H1 (cell line): Measurements from ENCODE around the gene SMARCD1. TPM values are rescaled to one million over a fixed set of nuclear protein-coding genes. Genes with fewer than 3 reads are reported as not detected.

Experiments used
- CTCF ChIA-PET: fragments of 300-600 bp; sonication (Branson Sonifier 250); formaldehyde crosslinking; loops from one replicate; lab custom pipeline; 2021; ENCODE audit not compliant: partially characterized antibody; lab: Charles Lee
- POLR2A ChIA-PET: fragments of 300-600 bp; sonication (Branson Sonifier 250); formaldehyde crosslinking; loops from one replicate; lab custom pipeline; 2021; ENCODE audit warnings: inconsistent platforms; ENCODE audit not compliant: partially characterized antibody; lab: Charles Lee
- DNase-seq, 2 experiments: peaks; one replicate each; pipeline versions ENCODE4 v3.0.0 to v3.0.0-alpha.2; 2010 to 2022; ENCODE audit warnings: low spot score in 2 of 2, low read depth in 1 of 2, mixed read lengths in 1 of 2
- FAIRE-seq: peaks from 2 replicates; lab custom pipeline; 2011; peaks lifted over from hg19 to GRCh38; lab: Jason Lieb, UNC
- H2AFZ ChIP-seq: 2 replicates; pipeline ENCODE4 v1.8.1; 2012; ENCODE audit warnings: low read length, inconsistent platforms
- H2AK5ac ChIP-seq: 2 replicates; pipeline ENCODE4 v1.6.1; 2013; ENCODE audit warnings: low read depth, low read length
- H2BK120ac ChIP-seq: replicated peaks from 2 replicates; pipeline ENCODE3; 2013; ENCODE audit warnings: low read depth, low read length, inconsistent platforms
- H2BK12ac ChIP-seq: 2 replicates; pipeline ENCODE4 v1.6.1; 2013; ENCODE audit warnings: low read depth, low read length
- H2BK15ac ChIP-seq: 2 replicates; pipeline ENCODE4 v1.6.1; 2013; ENCODE audit warnings: low read length
- H2BK20ac ChIP-seq: 2 replicates; pipeline ENCODE4 v1.6.1; 2013; ENCODE audit warnings: low read length
- H2BK5ac ChIP-seq: 2 replicates; pipeline ENCODE4 v1.6.1; 2013; ENCODE audit warnings: low read depth, low read length
- H3K14ac ChIP-seq: 2 replicates; pipeline ENCODE4 v1.6.1; 2013; ENCODE audit warnings: inconsistent platforms; ENCODE audit not compliant: insufficient read length
- H3K18ac ChIP-seq: 2 replicates; pipeline ENCODE4 v1.6.1; 2013; ENCODE audit warnings: low read length; ENCODE audit errors: extremely low read depth
- H3K23ac ChIP-seq: 2 replicates; pipeline ENCODE4 v1.6.1; 2013; ENCODE audit warnings: inconsistent platforms; ENCODE audit not compliant: insufficient read length
- H3K23me2 ChIP-seq: 2 replicates; pipeline ENCODE4 v1.6.1; 2013; ENCODE audit warnings: low read depth, low read length
- H3K27ac ChIP-seq: 2 replicates; pipeline ENCODE4 v1.6.1; 2011; ENCODE audit warnings: low read depth, low read length, inconsistent platforms
- H3K27me3 ChIP-seq, 4 experiments: replicated peaks in 1 of 4; 1 replicate in 1 of 4; 2 replicates in 3 of 4; pipeline versions ENCODE4 v1.6.1 to v1.8.1; 2011 to 2013; ENCODE audit warnings: low read length in 3 of 4, mild to moderate bottlenecking in 3 of 4, inconsistent platforms in 2 of 4, mixed read lengths in 2 of 4, moderate library complexity in 1 of 4; ENCODE audit not compliant: control insufficient read depth in 3 of 4, insufficient read depth in 3 of 4; ENCODE audit errors: extremely low read depth in 1 of 4
- H3K36me3 ChIP-seq, 4 experiments: 2 replicates each; pipeline versions ENCODE4 v1.6.1 to v1.8.1; 2011 to 2013; ENCODE audit warnings: mild to moderate bottlenecking in 4 of 4, low read length in 3 of 4, moderate library complexity in 2 of 4, control low read depth in 1 of 4, inconsistent platforms in 1 of 4; ENCODE audit not compliant: insufficient read depth in 4 of 4, control insufficient read depth in 2 of 4
- H3K4ac ChIP-seq: replicated peaks from 2 replicates; pipeline ENCODE3; 2013; ENCODE audit warnings: low read length, low read depth, mixed read lengths, inconsistent platforms; ENCODE audit not compliant: insufficient read length
- H3K4me1 ChIP-seq, 4 experiments: replicated peaks in 1 of 4; 1 replicate in 1 of 4; 2 replicates in 3 of 4; pipeline versions ENCODE4 v1.6.1 to v1.8.1; 2011 to 2013; ENCODE audit warnings: low read length in 3 of 4, inconsistent platforms in 2 of 4, mixed read lengths in 1 of 4; ENCODE audit not compliant: insufficient read depth in 4 of 4, control insufficient read depth in 3 of 4
- H3K4me2 ChIP-seq, 2 experiments: 2 replicates each; pipeline versions ENCODE4 v1.6.1 to v1.8.1; 2011 to 2013; ENCODE audit warnings: low read depth in 2 of 2, low read length in 2 of 2, control low read depth in 1 of 2, inconsistent platforms in 1 of 2, mild to moderate bottlenecking in 1 of 2; ENCODE audit not compliant: insufficient read depth in 1 of 2
- H3K4me3 ChIP-seq, 4 experiments: fragments of 200-600, 300-600 bp in 1 of 4; sonication (generic), shearing (Covaris generic), sonication (Bioruptor Twin) in 1 of 4; 2 replicates each; pipeline versions ENCODE4 v1.5.1 to v1.8.1; 2011 to 2016; ENCODE audit warnings: low read length in 4 of 4, low read depth in 3 of 4, control low read depth in 2 of 4, inconsistent platforms in 2 of 4, mild to moderate bottlenecking in 2 of 4, mixed read lengths in 1 of 4, moderate library complexity in 1 of 4; ENCODE audit not compliant: insufficient read depth in 2 of 4; ENCODE audit errors: extremely low read depth in 1 of 4
- H3K56ac ChIP-seq: replicated peaks from 2 replicates; pipeline ENCODE3; 2013; ENCODE audit warnings: low read depth, mild to moderate bottlenecking, mixed read lengths, low read length, inconsistent platforms; ENCODE audit not compliant: insufficient read length
- H3K79me1 ChIP-seq: 2 replicates; pipeline ENCODE4 v1.6.1; 2013; ENCODE audit warnings: low read depth, low read length, control low read depth
- H3K79me2 ChIP-seq, 2 experiments: 2 replicates each; pipeline versions ENCODE4 v1.6.1 to v1.8.1; 2012 to 2013; ENCODE audit warnings: low read length in 2 of 2, mild to moderate bottlenecking in 2 of 2, inconsistent platforms in 1 of 2; ENCODE audit not compliant: insufficient read depth in 2 of 2, control insufficient read depth in 1 of 2
- H3K9ac ChIP-seq, 4 experiments: replicated peaks in 1 of 4; 1 replicate in 1 of 4; 2 replicates in 3 of 4; pipeline versions ENCODE4 v1.6.1 to v1.8.1; 2011 to 2013; ENCODE audit warnings: low read depth in 3 of 4, low read length in 3 of 4, control low read depth in 2 of 4, mild to moderate bottlenecking in 2 of 4, moderate library complexity in 2 of 4, inconsistent platforms in 1 of 4; ENCODE audit errors: extremely low read depth in 1 of 4
- H3K9me3 ChIP-seq, 2 experiments: 2 replicates each; pipeline versions ENCODE4 v1.6.1 to v1.8.1; 2012 to 2013; ENCODE audit warnings: mild to moderate bottlenecking in 2 of 2, moderate library complexity in 2 of 2, control low read depth in 1 of 2, inconsistent platforms in 1 of 2, low read depth in 1 of 2, low read length in 1 of 2, mixed read lengths in 1 of 2; ENCODE audit not compliant: insufficient read depth in 2 of 2
- H4K20me1 ChIP-seq, 2 experiments: replicated peaks in 1 of 2; 2 replicates each; pipeline versions ENCODE3 to v1.8.1; 2011 to 2013; ENCODE audit warnings: inconsistent platforms in 2 of 2, low read length in 2 of 2, mild to moderate bottlenecking in 1 of 2; ENCODE audit not compliant: insufficient read depth in 2 of 2, control insufficient read depth in 1 of 2
- H4K5ac ChIP-seq: 2 replicates; pipeline ENCODE4 v1.6.1; 2013; ENCODE audit warnings: low read length, low read depth, mixed read lengths, inconsistent platforms; ENCODE audit not compliant: insufficient read length
- H4K8ac ChIP-seq: 2 replicates; pipeline ENCODE4 v1.8.0; 2013; ENCODE audit warnings: mild to moderate bottlenecking, moderate library complexity, low read length, inconsistent platforms; ENCODE audit not compliant: insufficient read depth; ENCODE audit errors: extremely low read depth
- H4K91ac ChIP-seq: replicated peaks from 2 replicates; pipeline ENCODE3; 2013; ENCODE audit warnings: low read length, mixed read lengths, inconsistent platforms; ENCODE audit not compliant: insufficient read length
- ASH2L ChIP-seq: fragments of 200-600, 300-600 bp; sonication (generic); IDR thresholded peaks from one replicate; pipeline ENCODE4 v1.7.1; 2017; ENCODE audit warnings: low read length
- BACH1 ChIP-seq: IDR thresholded peaks from 2 replicates; pipeline ENCODE4 v1.6.1; 2012; ENCODE audit warnings: low read length, improper control_type of control experiment
- BRCA1 ChIP-seq: IDR thresholded peaks from 2 replicates; pipeline ENCODE4 v1.6.1; 2012; ENCODE audit warnings: low read depth, low read length, improper control_type of control experiment
- CHD1 ChIP-seq: IDR thresholded peaks from 2 replicates; pipeline ENCODE4 v1.6.1; 2012; ENCODE audit warnings: low read depth, low read length, improper control_type of control experiment
- JUN ChIP-seq: IDR thresholded peaks from 2 replicates; pipeline ENCODE4 v1.6.1; 2011; ENCODE audit warnings: low read depth, mild to moderate bottlenecking, improper control_type of control experiment, low read length
- KDM4A ChIP-seq: IDR thresholded peaks from one replicate; pipeline ENCODE4 v1.7.1; 2012; ENCODE audit warnings: low read depth, mild to moderate bottlenecking, moderate library complexity, low read length, inconsistent platforms; ENCODE audit not compliant: severe bottlenecking
- PHF8 ChIP-seq: fragments of 200-600 bp; sonication (generic); conservative IDR thresholded peaks from 2 replicates; pipeline ENCODE4 v1.7.1; 2012; ENCODE audit warnings: low read depth, mild to moderate bottlenecking, inconsistent platforms, low read length, moderate library complexity
- RFX5 ChIP-seq: IDR thresholded peaks from 2 replicates; pipeline ENCODE4 v1.6.1; 2011; ENCODE audit warnings: low read depth, low read length, improper control_type of control experiment, borderline replicate concordance
- SP2 ChIP-seq: IDR thresholded peaks from 2 replicates; pipeline ENCODE4 v1.6.1; 2012; ENCODE audit warnings: mild to moderate bottlenecking, low read length, inconsistent platforms
- TCF12 ChIP-seq: IDR thresholded peaks from 2 replicates; pipeline ENCODE4 v1.6.1; 2011; ENCODE audit warnings: low read depth, mild to moderate bottlenecking, low read length
- WGBS, 2 experiments: shearing (Covaris generic) in 1 of 2; methylation state at CpG; one replicate each; pipeline versions ENCODE4 v1.1.6 to v1.1.7; 2013 to 2015; ENCODE audit warnings: low lambda C conversion rate in 2 of 2, mixed read lengths in 2 of 2, inconsistent platforms in 1 of 2, low coverage in 1 of 2, missing lambda C conversion rate in 1 of 2; ENCODE audit not compliant: insufficient replicate concordance in 2 of 2, insufficient coverage in 1 of 2, insufficient read length in 1 of 2; ENCODE audit errors: extremely low coverage in 1 of 2, missing lambda C conversion rate in 1 of 2; 5-methylcytosine and 5-hydroxymethylcytosine counted together
- polyA plus RNA-seq, 7 experiments: library from polyadenylated mRNA; depleted of rRNA in 3 of 7; stranded (reverse) in 5 of 7; unstranded in 2 of 7; fragments of >200 nt in 5 of 7; fragments of 200-250 nt in 2 of 7; gene quantifications; 1 replicate in 5 of 7; 2 replicates in 1 of 7; 4 replicates in 1 of 7; pipeline versions ENCODE4 v1.2.1 to v1.2.3, GENCODE V29; 2011 to 2013; ENCODE audit warnings: missing spikeins in 2 of 7, mixed read lengths in 2 of 7
- total RNA-seq: library from RNA; stranded (reverse); fragmentation: NEBNext Ultra II Directional; extraction: Animal tissue kit (Norgen Biotek cat#: 25700); gene quantifications from 2 replicates; pipeline ENCODE4 v1.2.1, GENCODE V29; 2021
- TF ChIP-seq, protein P1 (sequence below), 3 experiments: IDR thresholded peaks; 1 replicate in 2 of 3; 2 replicates in 1 of 3; pipeline versions ENCODE4 v1.5.1 to v1.6.1; 2011; ENCODE audit warnings: low read length in 3 of 3, mild to moderate bottlenecking in 3 of 3, inconsistent platforms in 2 of 3, low read depth in 1 of 3, moderate library complexity in 1 of 3; ENCODE audit not compliant: insufficient read depth in 1 of 3; ENCODE audit errors: control extremely low read depth in 1 of 3
- TF ChIP-seq, protein P2 (sequence below): IDR thresholded peaks from 2 replicates; pipeline ENCODE4 v1.6.1; 2012; ENCODE audit warnings: inconsistent platforms

Gene SMARCD1
- total and polyA plus RNA-seq, 2 of the 8 experiments (the other 6 are each of a cell fraction or from before 2014, with no cell fraction given) = 128 to 130 TPM

DNA sequence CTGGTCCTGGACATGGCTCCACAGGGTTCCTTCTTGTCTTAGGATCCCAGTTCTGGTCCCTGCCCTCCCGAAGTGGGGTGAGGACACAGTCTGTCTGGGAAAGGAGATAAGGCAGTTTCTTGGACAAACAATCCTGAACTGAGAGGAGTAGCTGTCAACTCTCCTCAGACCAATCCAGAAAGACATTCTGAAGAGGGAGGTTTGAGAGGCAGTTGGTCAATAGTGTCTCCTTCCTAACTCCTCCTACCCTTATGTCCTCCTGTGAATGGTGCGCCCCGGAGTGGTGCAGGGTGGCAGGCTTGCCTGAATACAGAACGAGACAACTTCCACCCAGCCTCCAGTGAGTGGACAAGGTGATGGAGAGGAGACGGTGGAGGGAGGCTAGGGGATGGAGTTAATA lies 43.2 kb upstream of the SMARCD1 start:
- no peaks in the 10 kb centered on the region for H3K79me2 ChIP-seq
- H4K91ac ChIP-seq = no peak overlapping the region
- no peak overlapping the region for H2BK15ac ChIP-seq
- H3K23ac ChIP-seq = no peak overlapping the region
- H2BK12ac ChIP-seq = no peak overlapping the region
- H4K5ac ChIP-seq = no peak overlapping the region
- POLR2A ChIA-PET = interaction anchor here (1.0 to 5.4 kb wide), 2 partner anchors 9 to 13 kb away, joined by 3 to 19 read pairs; no protein-coding TSS in a partner anchor
- H2BK20ac ChIP-seq = no peak overlapping the region
- H3K23me2 ChIP-seq = no peaks in the 10 kb centered on the region; the same call in 1 of the 2 replicates
- no peak overlapping the region for H2AK5ac ChIP-seq
- no peak overlapping the region for H3K4me3 ChIP-seq
- no peak overlapping the region for H3K4me2 ChIP-seq
- H3K4me1 ChIP-seq = no peaks in the 10 kb centered on the region
- no peaks in the 10 kb centered on the region for H3K79me1 ChIP-seq
- H3K56ac ChIP-seq = no peak overlapping the region
- H4K8ac ChIP-seq = no peak overlapping the region
- no peak overlapping the region for H2BK5ac ChIP-seq
- H3K27me3 ChIP-seq = no peaks in the 10 kb centered on the region; a peak in 2 of 7 replicates
- H3K9me3 ChIP-seq = no peaks in the 10 kb centered on the region
- CTCF ChIA-PET = interaction anchor here (0.6 to 13.4 kb wide), 4 partner anchors 10 to 473 kb away, joined by 3 to 296 read pairs (median 198); partner anchors contain the start of gene AQP6
- no peaks in the 10 kb centered on the region for H3K36me3 ChIP-seq
- H3K27ac ChIP-seq = no peak overlapping the region
- no peak overlapping the region for H2BK120ac ChIP-seq
- no peaks in the 10 kb centered on the region for H4K20me1 ChIP-seq
- no peak overlapping the region for H3K18ac ChIP-seq
- whole genome bisulfite sequencing, 2 experiments = 78% methylated on average over 5 of the region's 5 CpGs; no CpG with 5 or more reads in 1 of the 2 experiments
- FAIRE-seq = no peak
- no peak overlapping the region for H3K9ac ChIP-seq
- H2AFZ ChIP-seq = no peak overlapping the region
- DNase-seq = no peak
- H3K14ac ChIP-seq = no peak overlapping the region
- no peak overlapping the region for H3K4ac ChIP-seq
- TF ChIP-seq CHD1 = no peak
- TF ChIP-seq TCF12 = no peak
- TF ChIP-seq JUN = no peak
- TF ChIP-seq BRCA1 = no peak
- TF ChIP-seq, protein P1, sequence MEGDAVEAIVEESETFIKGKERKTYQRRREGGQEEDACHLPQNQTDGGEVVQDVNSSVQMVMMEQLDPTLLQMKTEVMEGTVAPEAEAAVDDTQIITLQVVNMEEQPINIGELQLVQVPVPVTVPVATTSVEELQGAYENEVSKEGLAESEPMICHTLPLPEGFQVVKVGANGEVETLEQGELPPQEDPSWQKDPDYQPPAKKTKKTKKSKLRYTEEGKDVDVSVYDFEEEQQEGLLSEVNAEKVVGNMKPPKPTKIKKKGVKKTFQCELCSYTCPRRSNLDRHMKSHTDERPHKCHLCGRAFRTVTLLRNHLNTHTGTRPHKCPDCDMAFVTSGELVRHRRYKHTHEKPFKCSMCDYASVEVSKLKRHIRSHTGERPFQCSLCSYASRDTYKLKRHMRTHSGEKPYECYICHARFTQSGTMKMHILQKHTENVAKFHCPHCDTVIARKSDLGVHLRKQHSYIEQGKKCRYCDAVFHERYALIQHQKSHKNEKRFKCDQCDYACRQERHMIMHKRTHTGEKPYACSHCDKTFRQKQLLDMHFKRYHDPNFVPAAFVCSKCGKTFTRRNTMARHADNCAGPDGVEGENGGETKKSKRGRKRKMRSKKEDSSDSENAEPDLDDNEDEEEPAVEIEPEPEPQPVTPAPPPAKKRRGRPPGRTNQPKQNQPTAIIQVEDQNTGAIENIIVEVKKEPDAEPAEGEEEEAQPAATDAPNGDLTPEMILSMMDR (IDR thresholded peaks at IDR 0.05; ENCODE audit: control extremely low read depth in 1 of 3, insufficient read depth in 1 of 3, low read depth in 1 of 3, low read length in 3 of 3) = no peak
- TF ChIP-seq RFX5 = no peak
- no peak for TF ChIP-seq PHF8
- no peak for TF ChIP-seq SP2
- no peak for TF ChIP-seq ASH2L
- no peak for TF ChIP-seq KDM4A
- no peak for TF ChIP-seq BACH1
- TF ChIP-seq, protein P2, sequence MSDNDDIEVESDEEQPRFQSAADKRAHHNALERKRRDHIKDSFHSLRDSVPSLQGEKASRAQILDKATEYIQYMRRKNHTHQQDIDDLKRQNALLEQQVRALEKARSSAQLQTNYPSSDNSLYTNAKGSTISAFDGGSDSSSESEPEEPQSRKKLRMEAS = no peak
